ENCODE data around the gene KIAA1755. TPM values are rescaled to one million over a fixed set of nuclear protein-coding genes. Genes with fewer than 3 reads are reported as not detected.

The KIAA1755 gene
- total and polyA plus RNA-seq, 9 of the 15 experiments (the other 6 are each of a cell fraction or from before 2014, with no cell fraction given) = not detected

- Histone ChIP-seq H3K4me1 (replicated peaks in 1 of 2; ENCODE audit: control insufficient read depth in 2 of 2, insufficient read depth in 2 of 2, low read length in 2 of 2) (peaks cover 0 to 17% of the 10 kb centered on the region in 2 experiments; a peak in 2 of 5 replicates), H2AFZ (ENCODE audit: low read depth, low read length) (no peak overlapping the region), H3K27ac (ENCODE audit: extremely low read depth, low read depth, low read length) (no peak overlapping the region), H3K4me2 (ENCODE audit: insufficient read depth, low read length) (no peak overlapping the region), H3K9me3 (replicated peaks; ENCODE audit: control insufficient read depth, insufficient read depth, low read depth, low read length) (no peaks in the 10 kb centered on the region), H3K79me2 (ENCODE audit: control insufficient read depth, insufficient read depth, low read length) (no peaks in the 10 kb centered on the region), H3K27me3 (ENCODE audit: control insufficient read depth in 2 of 2, insufficient read depth in 2 of 2, low read length in 2 of 2) (peaks cover 7 to 37% of the 10 kb centered on the region in 2 experiments; a peak in 3 of 5 replicates), H3K9ac (ENCODE audit: insufficient read depth in 1 of 2, low read depth in 2 of 2, low read length in 2 of 2) (no peak overlapping the region), H3K36me3 (ENCODE audit: control insufficient read depth, insufficient read depth, low read length) (no peaks in the 10 kb centered on the region), H3K9me1 (ENCODE audit: control insufficient read depth, insufficient read depth, low read length) (no peaks in the 10 kb centered on the region), H4K20me1 (replicated peaks; ENCODE audit: control insufficient read depth, insufficient read depth, low read length) (peaks cover 12% of the 10 kb centered on the region; the same call in 1 of the 2 replicates), H3K4me3 (no peak overlapping the region)
- in situ Hi-C loops (cut with MboI) = no loop called here
- WGBS (ENCODE audit: insufficient coverage, low coverage, missing lambda C conversion rate) = 3% methylated on average over 11 of the region's 11 CpGs
- FAIRE-seq = peak; percentile 88
- DNase-seq (ENCODE audit: extremely low read depth in 1 of 4, low spot score in 3 of 4) = peak; percentile 83 to 89 (median 88)
- CTCF ChIA-PET (ENCODE audit: low intra/inter-chr PET ratio) = interaction anchor here (0.9 to 4.7 kb wide), 6 partner anchors 48 to 657 kb away, joined by 3 to 53 read pairs (median 6); no protein-coding TSS in a partner anchor
- no TSS peak for BruUV-seq (replicated peaks)
- POLR2A ChIA-PET = interaction anchor here (0.7 to 0.9 kb wide), 5 partner anchors 10 to 339 kb away, joined by 3 to 5 read pairs (median 3); no protein-coding TSS in a partner anchor
- intact Hi-C loops (cut with micrococcal nuclease) = loop anchor here (1.0 to 5.0 kb wide), 7 partner anchors 48 to 654 kb away; partner anchors contain the start of genes TGM2 and VSTM2L
- peak; percentile 93 for ATAC-seq
- TF ChIP-seq ARHGAP35 (IDR thresholded peaks at IDR 0.05; ENCODE audit: partially characterized antibody) (no peak), CHD2 (IDR thresholded peaks at IDR 0.05; ENCODE audit: low read depth, low read length) (no peak), REST (IDR thresholded peaks at IDR 0.05; ENCODE audit: borderline replicate concordance) (peak; percentile 83; the same call in 1 of the 2 replicates), REST (CRISPR knock-in tag; IDR thresholded peaks at IDR 0.05; ENCODE audit: low read depth) (no peak), ZNF764 (CRISPR knock-in tag; IDR thresholded peaks at IDR 0.05; ENCODE audit: low read depth) (no peak), ZBTB7A (IDR thresholded peaks at IDR 0.05; ENCODE audit: borderline replicate concordance, control insufficient read depth, low read depth, low read length) (peak; percentile 97), CTCF (IDR thresholded peaks at IDR 0.05 in 2 of 3, conservative IDR thresholded peaks at IDR 0.05 in 1 of 3; ENCODE audit: insufficient read depth in 2 of 3, low read depth in 1 of 3, low read length in 3 of 3) (peak; percentile 88 to 96 (median 94)), COPS2 (conservative IDR thresholded peaks at IDR 0.05) (no peak), CBFB (CRISPR knock-in tag; IDR thresholded peaks at IDR 0.05) (no peak)
Measured at GRCh38 chr20:38221119-38221589, 39.4 kb downstream of the KIAA1755 start.

Measured in K562 (cell line).